Measurements from ENCODE around the gene HARBI1.

DNA sequence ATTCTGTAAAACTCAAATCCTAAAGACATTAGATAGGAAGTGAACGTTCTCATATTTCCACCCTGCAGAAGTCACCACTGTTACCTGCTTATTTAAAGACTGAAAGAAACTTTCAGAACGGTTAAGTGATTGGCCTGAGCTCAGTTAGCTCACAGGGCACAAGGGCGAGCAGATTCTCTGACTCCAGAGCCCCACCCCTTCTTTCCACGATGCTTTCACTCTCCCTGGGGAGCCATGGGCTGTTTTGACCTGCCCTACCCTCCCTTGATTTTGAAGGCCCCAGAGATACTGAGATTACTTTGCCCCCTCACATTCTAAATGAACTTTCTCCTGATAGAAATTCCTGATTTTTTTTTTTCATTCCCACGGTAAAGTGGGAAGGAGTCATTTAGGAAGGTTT lies 49.5 kb upstream of the HARBI1 start:
- TF ChIP-seq EZH2 (IDR thresholded peaks at IDR 0.05) = no peak
- TF ChIP-seq POLR2AphosphoS5 (IDR thresholded peaks at IDR 0.05; ENCODE audit: borderline replicate concordance, low read depth, low read length) = no peak
- no peak for TF ChIP-seq FOXP2 (optimal IDR thresholded peaks at IDR 0.05; ENCODE audit: control extremely low read depth, extremely low read length, insufficient read depth)
